Smooth muscle cell (in vitro differentiated cells): ENCODE data around the gene TMEM225B. TPM values are rescaled to one million over a fixed set of nuclear protein-coding genes. Genes with fewer than 3 reads are reported as not detected.
"Not testable (repeated sequence)": the region's sequence is repeated elsewhere in the genome, so short reads cannot be mapped to it uniquely, and the experiment has no call there.

Source experiments
- DNase-seq: peaks from one replicate; lab custom pipeline; 2025; ENCODE audit not compliant: unreplicated experiment; lab: John Stamatoyannopoulos, UW
- H2AFZ ChIP-seq: fragments of 200-600 bp; sonication (generic); 2 replicates; pipeline ENCODE4 v1.6.0; 2016; ENCODE audit warnings: antibody characterized with exemption, low read depth, mild to moderate bottlenecking
- H3F3A ChIP-seq: fragments of 200-600 bp; sonication (generic); 2 replicates; pipeline ENCODE4 v1.6.0; 2017; ENCODE audit warnings: antibody characterized with exemption, low read depth
- H3K27ac ChIP-seq: fragments of 200-600 bp; sonication (generic); 2 replicates; pipeline ENCODE4 v1.5.1; 2016; ENCODE audit warnings: low read depth, mild to moderate bottlenecking
- H3K27me3 ChIP-seq: fragments of 200-600 bp; sonication (generic); 2 replicates; pipeline ENCODE4 v1.6.1; 2016; ENCODE audit warnings: low read depth, mild to moderate bottlenecking
- H3K36me3 ChIP-seq: fragments of 200-600 bp; sonication (generic); 2 replicates; pipeline ENCODE4 v1.5.1; 2016; ENCODE audit warnings: low read depth
- H3K4me1 ChIP-seq: fragments of 200-600 bp; sonication (generic); 2 replicates; pipeline ENCODE4 v1.5.1; 2016; ENCODE audit warnings: low read depth
- H3K4me2 ChIP-seq: fragments of 200-600 bp; sonication (generic); 2 replicates; pipeline ENCODE4 v1.6.0; 2016; ENCODE audit warnings: mild to moderate bottlenecking
- H3K4me3 ChIP-seq: fragments of 200-600 bp; sonication (generic); 2 replicates; pipeline ENCODE4 v1.5.1; 2016; ENCODE audit warnings: mild to moderate bottlenecking
- H3K79me2 ChIP-seq: fragments of 200-600 bp; sonication (generic); 2 replicates; pipeline ENCODE4 v1.6.0; 2016; ENCODE audit warnings: low read depth, mild to moderate bottlenecking
- H3K9ac ChIP-seq: fragments of 200-600 bp; sonication (generic); 2 replicates; pipeline ENCODE4 v1.6.0; 2016; ENCODE audit warnings: low read depth
- H3K9me3 ChIP-seq: fragments of 200-600 bp; sonication (generic); replicated peaks from 2 replicates; pipeline ENCODE4 v1.5.1; 2016; ENCODE audit warnings: low read depth
- H4K20me1 ChIP-seq: fragments of 200-600 bp; sonication (generic); 2 replicates; pipeline ENCODE4 v1.6.0; 2016; ENCODE audit warnings: low read depth
- CTCF ChIP-seq: fragments of 200-600 bp; sonication (generic); IDR thresholded peaks from 2 replicates; pipeline ENCODE4 v1.5.1; 2017; ENCODE audit warnings: borderline replicate concordance, mild to moderate bottlenecking, antibody characterized with exemption; ENCODE audit not compliant: insufficient read depth, poor library complexity, severe bottlenecking
- WGBS: methylation state at CpG from one replicate; pipeline ENCODE4 v1.1.7; 2016; ENCODE audit warnings: low lambda C conversion rate; 5-methylcytosine and 5-hydroxymethylcytosine counted together
- polyA plus RNA-seq: library from polyadenylated mRNA; unstranded; fragments of >200 nt; fragmentation: Nextera tagmentation; extraction: Ambion mirVana; gene quantifications from 2 replicates; pipeline ENCODE4 v1.2.1, GENCODE V29; 2016
- total RNA-seq: library from RNA; depleted of rRNA; stranded (reverse); fragments of >200 nt; gene quantifications from 2 replicates; pipeline ENCODE4 v1.2.3, GENCODE V29; 2014

TMEM225B gene
- total and polyA plus RNA-seq, 2 experiments from 2014 or later = 4.7 to 5.4 TPM

GRCh38 chr7:99561737-99562051 lies 36.4 kb upstream of the TMEM225B start:
- no peaks in the 10 kb centered on the region for H3K9me3 ChIP-seq
- H3K9ac ChIP-seq = peak overlapping the region; percentile 31
- no peak overlapping the region for H3K4me2 ChIP-seq

GRCh38 chr7:99562114-99562784 lies 35.8 kb upstream of the TMEM225B start:
- H2AFZ ChIP-seq = no peak overlapping the region
- H3K27ac ChIP-seq = peak overlapping the region; percentile 98
- peaks cover 64% of the 10 kb centered on the region for H3K79me2 ChIP-seq
- no peak for DNase-seq
- no peaks in the 10 kb centered on the region for H3K27me3 ChIP-seq
- peak overlapping the region; percentile 90 for H3K9ac ChIP-seq
- no peak overlapping the region for H3K4me3 ChIP-seq
- no peak for TF ChIP-seq CTCF
- peak overlapping the region; percentile 77 for H3K4me2 ChIP-seq
- peaks cover 53% of the 10 kb centered on the region for H4K20me1 ChIP-seq
- WGBS = 74% methylated on average over 9 of the region's 9 CpGs
- peaks cover 15% of the 10 kb centered on the region for H3K4me1 ChIP-seq
- peaks cover 21% of the 10 kb centered on the region for H3K36me3 ChIP-seq
- peaks cover 29% of the 10 kb centered on the region for H3F3A ChIP-seq
- no peaks in the 10 kb centered on the region for H3K9me3 ChIP-seq

More at GRCh38 chr7:99561737-99562051, 36.4 kb upstream of the TMEM225B start:
- Histone ChIP-seq H3K27me3 (no peaks in the 10 kb centered on the region), H4K20me1 (peaks cover 49% of the 10 kb centered on the region), H3F3A (peaks cover 29% of the 10 kb centered on the region), H3K79me2 (peaks cover 65% of the 10 kb centered on the region), H3K36me3 (peaks cover 21% of the 10 kb centered on the region), H3K4me3 (no peak overlapping the region), H2AFZ (no peak overlapping the region), H3K27ac (peak overlapping the region; percentile 98), H3K4me1 (peaks cover 19% of the 10 kb centered on the region)
- 90% methylated on average over 2 of the region's 2 CpGs for WGBS
- DNase-seq = no peak
- TF ChIP-seq CTCF = no peak

GRCh38 chr7:99562832-99563231 lies 35.2 kb upstream of the TMEM225B start:
- H3F3A ChIP-seq = peaks cover 24% of the 10 kb centered on the region
- H3K27me3 ChIP-seq = no peaks in the 10 kb centered on the region
- peaks cover 21% of the 10 kb centered on the region for H3K36me3 ChIP-seq
- no peak for TF ChIP-seq CTCF
- no peak overlapping the region for H2AFZ ChIP-seq
- WGBS = 0% methylated on average over 2 of the region's 2 CpGs
- peak overlapping the region; percentile 98 for H3K27ac ChIP-seq
- DNase-seq = no peak
- H3K9ac ChIP-seq = peak overlapping the region; percentile 90
- peaks cover 59% of the 10 kb centered on the region for H3K79me2 ChIP-seq
- no peak overlapping the region for H3K4me3 ChIP-seq
- H3K4me1 ChIP-seq = peaks cover 11% of the 10 kb centered on the region
- H3K9me3 ChIP-seq = no peaks in the 10 kb centered on the region
- peak overlapping the region; percentile 80 for H3K4me2 ChIP-seq
- H4K20me1 ChIP-seq = peaks cover 59% of the 10 kb centered on the region

- H3F3A ChIP-seq = peaks cover 25% of the 10 kb centered on the region
- 26% methylated on average over 10 of the region's 10 CpGs for WGBS
- H3K9me3 ChIP-seq = no peaks in the 10 kb centered on the region
- peak overlapping the region; percentile 98 for H3K27ac ChIP-seq
- no peak overlapping the region for H3K4me3 ChIP-seq
- DNase-seq = no peak
- peaks cover 67% of the 10 kb centered on the region for H3K79me2 ChIP-seq
- H4K20me1 ChIP-seq = peaks cover 67% of the 10 kb centered on the region
- H3K36me3 ChIP-seq = peaks cover 21% of the 10 kb centered on the region
- no peak overlapping the region for H2AFZ ChIP-seq
- peak overlapping the region; percentile 88 for H3K9ac ChIP-seq
- no peak for TF ChIP-seq CTCF
- H3K4me1 ChIP-seq = peaks cover 11% of the 10 kb centered on the region
- H3K27me3 ChIP-seq = no peaks in the 10 kb centered on the region
- H3K4me2 ChIP-seq = peak overlapping the region; percentile 80
Observed at GRCh38 chr7:99563650-99564049, 34.4 kb upstream of the TMEM225B start.

GRCh38 chr7:99568770-99569169 lies 29.3 kb upstream of the TMEM225B start:
- peaks cover 10% of the 10 kb centered on the region for H3F3A ChIP-seq
- peaks cover 89% of the 10 kb centered on the region for H4K20me1 ChIP-seq
- H3K4me3 ChIP-seq, H3K4me2 ChIP-seq, H3K27me3 ChIP-seq, H3K4me1 ChIP-seq, DNase-seq, H3K27ac ChIP-seq, H3K9ac ChIP-seq, H2AFZ ChIP-seq, H3K9me3 ChIP-seq: not testable (repeated sequence)
- peaks cover 25% of the 10 kb centered on the region for H3K36me3 ChIP-seq
- peaks cover 51% of the 10 kb centered on the region for H3K79me2 ChIP-seq
- WGBS = 95% methylated on average over 7 of the region's 7 CpGs
